ENCODE measurements around the gene COG2. TPM values are rescaled to one million over a fixed set of nuclear protein-coding genes. Genes with fewer than 3 reads are reported as not detected.
A peak's percentile ranks its signal among the peaks of the same experiment; 100 is the strongest.
"Not testable (repeated sequence)": the region's sequence is repeated elsewhere in the genome, so short reads cannot be mapped to it uniquely, and the experiment has no call there.

COG2 gene, protein sequence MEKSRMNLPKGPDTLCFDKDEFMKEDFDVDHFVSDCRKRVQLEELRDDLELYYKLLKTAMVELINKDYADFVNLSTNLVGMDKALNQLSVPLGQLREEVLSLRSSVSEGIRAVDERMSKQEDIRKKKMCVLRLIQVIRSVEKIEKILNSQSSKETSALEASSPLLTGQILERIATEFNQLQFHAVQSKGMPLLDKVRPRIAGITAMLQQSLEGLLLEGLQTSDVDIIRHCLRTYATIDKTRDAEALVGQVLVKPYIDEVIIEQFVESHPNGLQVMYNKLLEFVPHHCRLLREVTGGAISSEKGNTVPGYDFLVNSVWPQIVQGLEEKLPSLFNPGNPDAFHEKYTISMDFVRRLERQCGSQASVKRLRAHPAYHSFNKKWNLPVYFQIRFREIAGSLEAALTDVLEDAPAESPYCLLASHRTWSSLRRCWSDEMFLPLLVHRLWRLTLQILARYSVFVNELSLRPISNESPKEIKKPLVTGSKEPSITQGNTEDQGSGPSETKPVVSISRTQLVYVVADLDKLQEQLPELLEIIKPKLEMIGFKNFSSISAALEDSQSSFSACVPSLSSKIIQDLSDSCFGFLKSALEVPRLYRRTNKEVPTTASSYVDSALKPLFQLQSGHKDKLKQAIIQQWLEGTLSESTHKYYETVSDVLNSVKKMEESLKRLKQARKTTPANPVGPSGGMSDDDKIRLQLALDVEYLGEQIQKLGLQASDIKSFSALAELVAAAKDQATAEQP
- total RNA-seq (10 to 100 TPM; 30.4 to 30.8 TPM), polyA plus RNA-seq (ENCODE audit: insufficient read length in 2 of 2) (10 to 100 TPM; 24.2 to 27.5 TPM)
- long read RNA-seq, donor 1, transcript COG2-202 (18 exons, 2,921 nt): major isoform, 6 of 7 reads
- long read RNA-seq, donor 1, partial matches to known transcripts: 0 of 7 reads
- long read RNA-seq, donor 1, other reads (novel, unspliced or antisense): 0 of 7 reads
- long read RNA-seq, donor 2, partial matches to known transcripts: 141 of 144 reads
- long read RNA-seq, donor 2, other reads (novel, unspliced or antisense): 0 of 144 reads
- long read RNA-seq, donor 3: 0 reads
- long read RNA-seq, donor 4, partial matches to known transcripts: 0 of 4 reads
- long read RNA-seq, donor 4, other reads (novel, unspliced or antisense): 0 of 4 reads

DNA sequence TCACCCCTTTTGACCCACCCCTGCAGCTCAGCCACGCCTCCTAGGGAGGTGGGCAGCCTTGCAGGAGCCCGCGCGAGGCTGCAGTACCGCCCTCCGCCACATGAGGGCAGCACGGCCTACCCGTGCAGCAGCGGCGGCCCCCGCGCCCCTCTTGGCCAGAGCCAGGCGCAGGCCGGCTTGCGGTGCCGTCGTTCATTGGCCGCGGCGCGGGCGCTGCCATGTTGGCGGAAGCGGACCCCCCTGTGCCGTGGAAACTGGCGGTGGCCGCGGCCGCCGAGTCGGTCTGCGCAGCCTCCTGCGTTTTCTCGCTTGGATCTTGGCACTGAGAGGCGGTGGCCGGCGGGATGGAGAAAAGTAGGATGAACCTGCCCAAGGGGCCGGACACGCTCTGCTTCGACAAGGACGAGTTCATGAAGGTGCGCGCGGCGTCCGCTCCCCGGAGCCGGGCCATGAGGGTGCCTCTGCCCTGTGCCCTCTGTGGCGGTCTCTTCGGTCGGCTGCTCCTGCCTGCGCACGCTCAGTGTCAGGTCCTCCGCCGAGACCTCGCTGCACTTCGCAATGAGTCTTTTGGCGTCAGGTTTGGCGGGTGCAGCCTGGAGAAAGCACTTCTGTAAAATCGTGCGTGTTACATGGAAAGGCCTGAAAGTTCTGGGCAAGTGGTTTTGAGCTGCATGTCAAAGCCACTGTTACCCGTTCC is at the start of gene COG2:
TSS of gene COG2 (plus strand) at position 219 of the 697 bp plus-strand sequence. CDS start at position 345, 126 bp downstream.
- Histone ChIP-seq H3K27me3 (ENCODE audit: control insufficient read depth, insufficient read depth, low read length) (no peaks in the 10 kb centered on the region), H3K9me3 (ENCODE audit: control insufficient read depth, insufficient read depth, low read length) (no peaks in the 10 kb centered on the region), H3K36me3 (ENCODE audit: control insufficient read depth, insufficient read depth, low read length) (no peaks in the 10 kb centered on the region), H3K4me1 (ENCODE audit: control insufficient read depth, insufficient read depth, low read length) (peaks cover 6% of the 10 kb centered on the region), H3K27ac (ENCODE audit: low read depth, low read length) (peak within 1 kb of the TSS; percentile 80), H3K4me3 (ENCODE audit: low read depth, low read length) (peak within 1 kb of the TSS; percentile 94)
- DNase-seq (ENCODE audit: low read depth in 4 of 6, low spot score in 6 of 6): peak; percentile 76 to 98 (median 88)
- WGBS (ENCODE audit: insufficient coverage): 0% methylated on average over 61 of the region's 62 CpGs

DNA sequence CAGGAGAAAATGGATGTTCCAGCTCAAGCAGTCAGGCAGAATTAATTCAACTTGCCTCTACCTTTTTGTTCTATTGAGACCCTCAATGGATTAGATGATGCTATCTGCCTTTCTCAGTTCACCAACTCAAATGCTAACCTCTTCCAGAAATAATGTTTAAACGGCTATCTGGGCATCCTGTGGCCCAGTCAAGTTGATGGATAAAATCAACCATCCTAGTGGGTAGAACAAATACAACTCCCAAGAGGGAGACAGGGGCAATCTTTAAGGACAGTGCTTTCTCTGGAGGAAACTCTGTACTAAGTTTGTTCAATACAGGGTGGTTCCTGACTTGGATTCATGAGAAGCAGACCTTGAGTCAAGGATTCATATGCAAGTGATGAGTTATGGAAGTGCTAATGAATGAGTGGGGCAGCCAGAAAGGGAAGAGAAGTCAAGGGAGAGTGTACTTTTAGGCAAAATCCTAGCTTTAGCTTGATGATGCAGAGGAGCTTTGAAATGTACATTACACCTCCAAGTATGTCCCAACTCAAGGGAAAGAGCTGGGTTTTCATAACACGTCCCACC is 49.4 kb upstream of the COG2 start:
- 100% methylated on average over 1 of the region's 2 CpGs for WGBS (ENCODE audit: insufficient coverage)
- H3K4me1 ChIP-seq (ENCODE audit: control insufficient read depth, insufficient read depth, low read length): no peaks in the 10 kb centered on the region
- no peak for DNase-seq (ENCODE audit: low read depth in 4 of 6, low spot score in 6 of 6)
- no peaks in the 10 kb centered on the region for H3K9me3 ChIP-seq (ENCODE audit: control insufficient read depth, insufficient read depth, low read length)
- H3K27me3 ChIP-seq (ENCODE audit: control insufficient read depth, insufficient read depth, low read length): no peaks in the 10 kb centered on the region
- H3K27ac ChIP-seq (ENCODE audit: low read depth, low read length): no peak overlapping the region
- H3K4me3 ChIP-seq (ENCODE audit: low read depth, low read length): no peak overlapping the region
- no peaks in the 10 kb centered on the region for H3K36me3 ChIP-seq (ENCODE audit: control insufficient read depth, insufficient read depth, low read length)

- Histone ChIP-seq H3K27me3 (ENCODE audit: control insufficient read depth, insufficient read depth, low read length) (no peaks in the 10 kb centered on the region), H3K36me3 (ENCODE audit: control insufficient read depth, insufficient read depth, low read length) (no peaks in the 10 kb centered on the region), H3K4me3 (ENCODE audit: low read depth, low read length) (no peak overlapping the region), H3K9me3 (ENCODE audit: control insufficient read depth, insufficient read depth, low read length) (no peaks in the 10 kb centered on the region), H3K27ac (ENCODE audit: low read depth, low read length) (no peak overlapping the region), H3K4me1 (ENCODE audit: control insufficient read depth, insufficient read depth, low read length) (no peaks in the 10 kb centered on the region)
- DNase-seq (ENCODE audit: low read depth in 4 of 6, low spot score in 6 of 6): no peak
- 100% methylated on average over 1 of the region's 1 CpG for WGBS (ENCODE audit: insufficient coverage)
These were observed 48.0 kb upstream of the COG2 start for GRCh38 chr1:230594214-230594773.

- Histone ChIP-seq H3K36me3 (ENCODE audit: control insufficient read depth, insufficient read depth, low read length) (no peaks in the 10 kb centered on the region), H3K27me3 (ENCODE audit: control insufficient read depth, insufficient read depth, low read length) (no peaks in the 10 kb centered on the region), H3K9me3 (ENCODE audit: control insufficient read depth, insufficient read depth, low read length) (no peaks in the 10 kb centered on the region), H3K27ac (ENCODE audit: low read depth, low read length) (no peak overlapping the region), H3K4me1 (ENCODE audit: control insufficient read depth, insufficient read depth, low read length) (no peaks in the 10 kb centered on the region), H3K4me3 (ENCODE audit: low read depth, low read length) (no peak overlapping the region)
- no CpG with 5 or more reads among the region's 2 CpGs for WGBS (ENCODE audit: insufficient coverage)
- no peak for DNase-seq (ENCODE audit: low read depth in 4 of 6, low spot score in 6 of 6)
These were observed 47.1 kb upstream of the COG2 start for GRCh38 chr1:230595181-230595580.

DNA sequence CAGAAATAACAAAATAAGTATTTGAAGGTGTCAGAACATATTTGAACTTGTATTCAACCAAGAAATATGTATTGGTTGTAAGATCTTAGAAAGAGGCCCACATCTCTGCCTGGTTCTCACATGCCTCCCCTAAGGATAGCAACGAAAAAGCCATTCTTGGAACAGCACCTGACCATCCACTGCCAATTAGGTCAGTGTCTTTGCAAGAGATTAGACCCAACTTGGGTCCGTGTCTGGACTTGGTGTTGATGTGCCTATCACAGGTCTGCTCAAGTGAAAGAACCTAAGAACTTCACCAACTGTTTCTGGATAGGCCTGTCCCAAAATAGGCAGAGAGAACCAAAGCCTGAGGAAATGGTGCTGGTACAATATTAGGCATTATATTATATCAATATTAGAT is 46.0 kb upstream of the COG2 start:
- no peaks in the 10 kb centered on the region for H3K4me1 ChIP-seq (ENCODE audit: control insufficient read depth, insufficient read depth, low read length)
- H3K27me3 ChIP-seq (ENCODE audit: control insufficient read depth, insufficient read depth, low read length): no peaks in the 10 kb centered on the region
- H3K9me3 ChIP-seq (ENCODE audit: control insufficient read depth, insufficient read depth, low read length): no peaks in the 10 kb centered on the region
- H3K36me3 ChIP-seq (ENCODE audit: control insufficient read depth, insufficient read depth, low read length): no peaks in the 10 kb centered on the region
- DNase-seq (ENCODE audit: low read depth in 4 of 6, low spot score in 6 of 6): no peak
- H3K27ac ChIP-seq (ENCODE audit: low read depth, low read length): no peak overlapping the region
- WGBS (ENCODE audit: insufficient coverage): 83% methylated on average over 1 of the region's 2 CpGs
- no peak overlapping the region for H3K4me3 ChIP-seq (ENCODE audit: low read depth, low read length)

DNA sequence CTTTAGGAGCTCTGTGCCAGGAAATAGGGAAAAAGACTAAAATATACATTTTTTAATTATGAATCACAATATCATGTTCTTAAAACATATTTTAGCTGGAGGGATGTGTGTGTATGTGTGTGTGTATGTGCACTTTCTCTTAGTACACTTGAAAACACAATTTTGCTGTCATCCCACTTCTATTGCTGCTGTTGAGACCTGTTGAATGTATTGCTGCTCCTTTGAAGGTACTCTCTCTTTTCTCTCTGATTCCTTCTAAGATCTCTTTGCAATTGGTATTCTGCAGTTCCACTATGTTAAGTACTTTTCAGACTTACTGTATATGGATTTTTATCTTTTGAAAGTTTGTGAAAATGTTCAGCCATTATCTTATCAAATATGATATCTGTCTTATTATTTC is 43.5 kb upstream of the COG2 start:
- H3K27me3 ChIP-seq (ENCODE audit: control insufficient read depth, insufficient read depth, low read length): no peaks in the 10 kb centered on the region
- H3K27ac ChIP-seq (ENCODE audit: low read depth, low read length): no peak overlapping the region
- no peaks in the 10 kb centered on the region for H3K9me3 ChIP-seq (ENCODE audit: control insufficient read depth, insufficient read depth, low read length)
- no peak overlapping the region for H3K4me3 ChIP-seq (ENCODE audit: low read depth, low read length)
- no peaks in the 10 kb centered on the region for H3K4me1 ChIP-seq (ENCODE audit: control insufficient read depth, insufficient read depth, low read length)
- no peak for DNase-seq (ENCODE audit: low read depth in 4 of 6, low spot score in 6 of 6)
- H3K36me3 ChIP-seq (ENCODE audit: control insufficient read depth, insufficient read depth, low read length): no peaks in the 10 kb centered on the region

DNA sequence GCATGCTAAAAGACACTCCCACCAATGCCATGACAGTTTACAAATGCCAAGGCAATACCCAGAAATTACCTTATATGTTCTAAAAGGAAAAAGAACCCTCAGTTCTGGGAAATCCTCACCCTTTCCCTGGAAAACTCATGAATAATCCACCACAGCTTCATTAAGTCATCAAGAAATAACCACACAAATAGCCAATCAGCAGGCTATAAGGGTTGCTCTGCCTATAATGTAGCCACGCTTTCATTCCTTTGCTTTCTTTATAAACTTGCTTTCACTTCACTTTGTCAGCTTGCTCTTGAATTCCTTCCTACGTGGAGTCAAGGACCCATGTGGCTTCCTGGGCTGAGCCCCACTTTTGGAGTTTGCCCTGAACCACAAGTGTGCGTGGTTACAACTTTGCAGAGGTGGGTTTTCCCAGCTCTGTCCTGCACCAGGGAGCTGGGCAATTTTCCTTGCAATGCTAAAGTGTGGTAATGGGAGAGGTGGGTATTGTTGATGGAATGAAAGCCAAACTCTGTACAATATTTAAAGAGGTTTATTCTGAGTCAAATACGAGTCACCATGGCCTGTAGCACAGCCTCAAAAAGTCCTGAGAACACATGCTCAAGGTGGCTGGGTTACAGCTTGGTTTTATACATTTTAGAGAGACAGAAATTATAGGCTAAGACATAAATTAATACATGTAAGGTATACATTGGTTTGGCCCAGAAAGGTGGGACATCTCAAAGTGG is 42.2 kb upstream of the COG2 start:
- H3K36me3 ChIP-seq (ENCODE audit: control insufficient read depth, insufficient read depth, low read length): no peaks in the 10 kb centered on the region
- H3K4me1 ChIP-seq (ENCODE audit: control insufficient read depth, insufficient read depth, low read length): no peaks in the 10 kb centered on the region
- DNase-seq (ENCODE audit: low read depth in 4 of 6, low spot score in 6 of 6): no peak
- no peak overlapping the region for H3K4me3 ChIP-seq (ENCODE audit: low read depth, low read length)
- WGBS (ENCODE audit: insufficient coverage): 83% methylated on average over 3 of the region's 4 CpGs
- H3K9me3 ChIP-seq (ENCODE audit: control insufficient read depth, insufficient read depth, low read length): no peaks in the 10 kb centered on the region
- H3K27me3 ChIP-seq (ENCODE audit: control insufficient read depth, insufficient read depth, low read length): no peaks in the 10 kb centered on the region
- no peak overlapping the region for H3K27ac ChIP-seq (ENCODE audit: low read depth, low read length)

DNA sequence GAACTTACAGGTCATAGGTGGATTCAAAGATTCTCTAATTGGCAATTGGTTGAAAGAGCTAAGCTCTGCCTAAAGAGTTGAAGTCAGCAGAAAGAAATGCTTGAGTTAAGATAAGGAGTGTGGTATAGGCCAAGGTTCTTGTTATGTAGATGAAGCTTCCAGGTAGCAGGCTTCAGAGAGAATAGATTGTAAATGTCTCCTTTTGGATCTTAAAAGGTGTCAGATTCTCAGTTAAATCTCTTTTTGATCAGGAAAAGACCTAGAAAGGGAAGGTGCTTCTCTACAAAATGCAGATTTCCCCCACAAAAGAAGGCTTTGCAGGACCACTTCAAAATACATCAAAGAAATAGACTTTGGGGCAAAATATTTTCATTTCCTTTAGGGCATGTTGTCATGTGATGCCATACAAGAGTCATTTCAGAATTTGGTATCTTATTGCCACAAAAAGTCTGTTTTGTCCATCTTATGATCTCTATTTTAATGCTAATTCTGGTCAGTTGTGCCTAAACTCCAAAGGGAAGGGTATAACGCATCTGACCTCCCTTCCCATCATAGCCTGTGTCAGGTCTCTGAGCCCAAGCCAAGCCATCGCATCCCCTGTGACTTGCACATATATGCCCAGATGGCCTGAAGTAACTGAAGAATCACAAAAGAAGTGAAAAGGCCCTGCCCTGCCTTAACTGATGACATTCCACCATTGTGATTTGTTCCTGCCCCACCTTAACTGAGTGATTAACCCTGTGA is 41.5 kb upstream of the COG2 start:
- H3K4me3 ChIP-seq (ENCODE audit: low read depth, low read length); DNase-seq (ENCODE audit: low read depth in 4 of 6, low spot score in 6 of 6); H3K27me3 ChIP-seq (ENCODE audit: control insufficient read depth, insufficient read depth, low read length); H3K4me1 ChIP-seq (ENCODE audit: control insufficient read depth, insufficient read depth, low read length); H3K27ac ChIP-seq (ENCODE audit: low read depth, low read length); H3K36me3 ChIP-seq (ENCODE audit: control insufficient read depth, insufficient read depth, low read length); H3K9me3 ChIP-seq (ENCODE audit: control insufficient read depth, insufficient read depth, low read length): not testable (repeated sequence)
- WGBS (ENCODE audit: insufficient coverage): no CpG with 5 or more reads among the region's 2 CpGs
